CD4-positive, alpha-beta T cell treated with Interleukin-15 for 4 hours (primary cell): ENCODE data around the gene ACTL7A.
"Not testable (repeated sequence)": the region's sequence is repeated elsewhere in the genome, so short reads cannot be mapped to it uniquely, and the experiment has no call there.

ENCODE experiments used
- DNase-seq: peaks from one replicate; pipeline ENCODE4 v3.0.0-alpha.2; 2020; ENCODE audit warnings: low spot score

ACTL7A gene

DNA sequence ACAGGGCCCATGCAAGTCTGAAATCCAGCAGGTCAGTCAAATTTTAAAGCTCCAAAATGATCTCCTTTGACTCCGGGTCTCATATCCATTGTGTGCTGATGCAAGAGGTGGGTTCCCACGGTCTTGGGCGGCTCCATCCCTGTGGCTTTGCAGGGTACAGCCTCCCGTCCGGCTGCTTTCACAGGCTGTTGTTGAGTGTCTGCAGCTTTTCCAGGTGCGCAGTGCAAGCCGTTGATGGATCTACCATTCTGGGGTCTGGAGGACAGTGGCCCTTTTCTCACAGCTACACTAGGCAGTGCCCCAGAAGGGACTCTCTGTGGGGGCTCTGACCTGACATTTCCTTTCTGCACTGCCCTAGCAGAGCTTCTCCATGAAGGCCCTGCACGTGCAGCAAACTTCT, 13.8 kb upstream of the ACTL7A start:
- DNase-seq = not testable (repeated sequence)

DNA sequence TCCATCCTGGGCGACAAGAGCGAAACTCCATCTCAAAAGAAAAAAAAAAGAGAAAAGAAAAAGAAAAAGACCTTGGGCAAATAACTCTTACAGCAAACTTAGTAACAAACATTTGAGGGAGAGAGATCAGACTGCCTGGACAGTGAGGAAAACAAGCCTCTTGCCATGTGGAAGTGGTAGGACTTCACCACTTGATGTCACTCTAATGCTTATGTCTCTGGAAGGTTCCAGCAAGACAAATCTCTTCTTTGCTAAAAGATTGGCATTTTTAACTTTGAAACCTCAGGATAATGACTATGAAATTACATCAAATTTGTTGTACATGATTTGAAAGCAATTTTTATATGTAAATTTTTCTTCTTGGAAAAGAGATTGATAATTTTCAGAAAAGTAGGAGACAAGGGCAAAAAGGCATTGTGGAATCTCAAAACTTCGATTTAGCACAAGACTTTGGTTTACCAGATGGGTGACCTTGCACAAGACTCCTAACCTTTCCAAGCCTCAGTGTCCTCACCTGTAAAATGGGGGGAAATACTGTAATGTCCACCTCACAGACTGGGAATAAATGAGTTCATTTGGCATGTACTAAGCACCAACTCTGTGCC, 11.7 kb upstream of the ACTL7A start:
- no peak for DNase-seq

DNA sequence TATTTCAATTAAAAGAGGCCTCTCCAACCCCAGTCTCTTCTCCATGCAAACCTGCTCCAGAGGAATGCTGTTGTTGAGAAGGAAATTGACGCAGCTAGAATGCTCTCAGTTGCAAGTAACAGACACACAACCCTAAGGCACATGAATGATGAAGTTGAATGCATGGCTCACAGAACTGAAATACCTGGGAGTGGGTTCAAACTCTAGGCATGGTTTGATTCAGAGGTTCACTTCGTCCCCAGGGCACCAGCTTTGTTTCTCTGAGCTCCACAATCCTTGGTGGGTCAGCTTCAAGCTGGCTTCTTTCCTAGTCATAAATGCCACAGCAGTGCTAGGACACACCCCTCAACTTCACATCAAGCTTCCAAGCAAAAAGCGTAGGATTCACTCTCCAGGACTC, 10.9 kb upstream of the ACTL7A start:
- no peak for DNase-seq

DNA sequence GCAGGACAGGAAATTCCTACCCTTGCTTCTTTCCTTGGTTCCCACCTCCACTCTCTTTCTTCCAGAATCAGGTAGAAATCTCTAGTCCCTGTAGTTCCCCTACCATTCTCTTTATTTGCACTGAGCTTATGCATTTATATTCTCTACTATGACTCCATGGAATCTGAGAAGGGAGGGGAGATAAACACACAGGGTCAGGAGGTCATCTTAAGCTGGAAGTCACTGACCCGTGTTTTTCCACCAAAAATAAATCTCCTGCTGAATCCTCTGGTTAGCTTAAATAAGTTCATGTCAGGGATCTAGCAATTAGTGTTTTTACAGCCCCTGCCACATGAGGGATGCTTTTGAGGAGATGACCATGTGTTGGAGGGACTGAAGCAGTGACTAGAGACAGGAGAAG, 10.0 kb upstream of the ACTL7A start:
- no peak for DNase-seq

DNA sequence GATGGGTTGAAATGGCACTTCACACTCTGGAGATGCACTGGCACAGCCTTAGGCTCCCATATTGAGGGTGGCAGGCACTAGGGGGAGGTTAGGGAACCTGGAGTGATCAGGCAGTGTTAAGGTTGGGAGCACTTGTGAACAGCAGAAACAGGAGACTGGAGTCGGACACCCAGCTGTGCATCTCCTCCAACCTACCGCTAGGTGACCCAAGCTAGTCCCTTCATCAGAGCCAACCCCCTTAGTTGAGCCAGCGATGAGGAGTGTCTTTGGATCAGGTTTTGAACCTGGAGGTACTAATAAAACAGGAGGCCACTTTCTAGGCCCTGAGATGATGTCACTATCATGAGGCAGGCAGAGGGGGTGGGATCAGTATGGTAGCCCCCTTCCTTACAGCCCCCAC, 8.0 kb upstream of the ACTL7A start:
- DNase-seq = no peak

DNA sequence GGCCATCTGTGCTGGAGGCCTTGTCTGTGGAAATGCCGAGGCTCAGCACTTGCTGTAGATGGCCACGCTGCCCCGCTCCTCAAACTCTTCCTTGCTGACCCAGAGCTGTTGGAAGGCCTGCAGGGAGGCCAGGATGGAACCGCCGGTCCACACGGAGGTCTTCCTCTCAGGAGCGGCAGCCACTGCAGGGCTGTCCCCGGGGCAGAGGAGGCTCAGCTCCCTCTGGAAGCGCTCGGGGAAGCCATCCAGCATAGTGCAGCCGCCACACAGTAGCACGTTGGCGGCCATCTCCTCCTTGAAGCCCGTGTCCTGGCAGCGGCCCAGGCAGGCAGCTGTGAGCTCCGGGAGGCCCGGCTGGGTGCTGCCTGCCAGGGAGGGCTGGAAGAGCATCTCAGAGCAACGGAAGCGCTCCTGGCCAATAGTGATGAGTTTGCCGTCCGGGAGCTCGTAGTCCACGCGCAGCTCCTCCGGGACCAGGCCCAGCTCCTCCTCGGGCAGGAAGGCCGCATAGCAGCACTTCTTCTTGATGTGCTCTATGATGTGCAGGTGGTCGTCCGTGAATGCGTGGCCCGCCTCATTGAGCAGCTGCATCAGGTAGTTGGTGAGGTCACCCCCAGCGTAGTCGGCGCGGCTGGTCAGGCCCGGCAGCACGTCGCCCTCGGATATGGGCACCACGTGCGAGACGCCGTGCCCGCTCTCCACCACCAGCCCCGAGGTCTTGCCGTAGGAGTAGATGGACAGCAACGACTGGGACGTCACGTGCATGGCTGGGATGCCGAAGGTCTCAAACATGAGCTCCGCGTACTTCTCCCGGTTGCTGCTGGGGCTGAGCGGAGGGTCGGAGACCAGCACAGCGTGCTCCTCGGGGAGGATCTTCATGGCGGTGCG, 7.2 kb upstream of the ACTL7A start:
- no peak for DNase-seq

DNA sequence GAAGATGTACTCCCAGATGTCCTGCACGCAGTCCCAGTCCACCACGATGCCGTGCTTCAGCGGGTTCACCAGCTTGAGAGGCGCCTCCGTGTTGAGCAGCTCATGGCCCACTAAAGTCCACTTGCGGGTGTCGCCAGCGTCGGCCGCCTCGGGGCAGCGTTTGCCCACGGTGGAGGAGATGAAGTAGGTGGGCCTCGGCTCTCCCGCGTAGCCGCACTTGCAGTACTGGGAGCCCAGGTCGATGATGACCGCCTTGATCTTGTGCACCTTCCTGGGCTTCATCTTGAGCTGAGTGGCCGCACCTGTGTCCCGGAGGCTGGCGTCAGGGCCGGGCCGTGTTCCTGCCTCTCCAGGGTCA, 6.6 kb upstream of the ACTL7A start:
- DNase-seq = no peak

- DNase-seq = no peak
Observed at GRCh38 chr9:108855888-108856287, 6.2 kb upstream of the ACTL7A start, which contains the start of gene ACTL7B. TSS of gene ACTL7B (minus strand) at chr9:108855986. CDS start at chr9:108855930, 56 bp downstream.

DNA sequence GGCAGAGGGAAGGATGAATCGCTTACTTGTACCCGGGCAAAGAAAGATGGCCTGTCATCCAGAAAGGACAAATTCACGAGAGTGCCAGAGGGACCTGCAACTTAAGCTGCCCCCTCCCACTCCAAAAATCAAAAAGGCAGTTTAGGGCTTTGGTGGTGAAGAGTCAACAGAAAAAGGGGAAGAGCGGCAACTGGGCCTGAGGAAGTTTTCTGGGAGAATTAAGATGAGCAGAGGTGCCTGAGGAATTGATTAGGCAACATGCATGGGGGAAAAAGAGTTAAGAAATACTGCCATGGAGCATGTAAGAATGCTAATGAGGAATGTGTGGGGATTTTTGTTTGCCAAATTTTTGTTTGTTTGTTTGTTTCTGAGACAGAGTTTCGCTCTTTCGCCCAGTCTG, 4.5 kb upstream of the ACTL7A start:
- no peak for DNase-seq

DNA sequence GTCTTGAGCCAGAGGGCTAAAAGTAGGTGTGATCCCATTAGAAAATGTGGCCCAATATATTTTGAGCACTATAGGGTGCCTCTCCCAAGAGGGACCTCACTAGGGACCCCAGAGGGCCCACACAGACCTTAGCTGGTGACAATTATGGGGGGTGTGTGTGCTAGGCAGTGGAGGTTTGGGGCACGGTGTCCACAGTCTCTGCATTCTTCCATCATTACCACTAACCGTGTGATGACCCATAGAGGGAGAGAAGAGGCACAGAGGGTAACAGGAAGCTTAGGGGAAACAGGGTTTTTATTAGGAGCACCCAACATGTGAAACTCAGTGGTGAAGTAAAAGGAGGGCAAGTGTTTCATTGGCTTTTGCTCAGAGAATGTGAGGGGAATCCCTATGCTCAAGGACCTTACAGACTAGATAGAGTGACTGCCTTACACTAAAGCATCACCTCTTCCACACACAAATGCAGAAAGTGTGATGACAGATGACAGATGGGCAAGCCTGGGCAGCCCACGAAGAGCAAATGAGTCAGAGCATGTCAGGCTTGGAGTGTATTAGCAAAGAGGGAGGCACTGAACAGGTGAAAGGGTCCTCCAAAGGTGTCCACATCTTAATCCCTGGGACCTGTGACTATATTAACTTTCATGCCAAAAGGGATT, 2.5 kb upstream of the ACTL7A start:
- no peak for DNase-seq

- DNase-seq = no peak
Observed at GRCh38 chr9:108860354-108860753, 1.7 kb upstream of the ACTL7A start.

GRCh38 chr9:108860764-108861163, 1.3 kb upstream of the ACTL7A start:
- no peak for DNase-seq

- no peak for DNase-seq
Observed at GRCh38 chr9:108861464-108861863, 602 bp upstream of the ACTL7A start.

DNA sequence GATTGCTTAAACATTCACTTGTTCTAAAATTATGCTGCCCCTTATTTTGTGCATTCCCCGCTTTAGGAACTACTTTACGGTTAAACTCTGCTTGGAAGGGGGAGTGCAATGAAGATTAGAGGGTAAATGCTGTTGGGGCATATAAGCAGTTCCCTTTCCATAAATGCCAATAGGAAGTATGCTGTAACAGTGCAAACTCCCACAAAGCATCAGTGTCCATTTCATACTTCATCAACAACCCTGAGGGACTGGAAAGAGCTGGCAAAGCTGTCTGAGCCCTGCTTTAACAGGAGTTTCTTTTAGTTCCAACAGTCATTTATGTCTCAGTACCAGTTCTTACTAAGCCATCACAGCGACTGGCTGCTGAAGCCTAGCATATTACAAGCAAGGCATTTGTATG, 1.8 kb downstream of the ACTL7A start:
- no peak for DNase-seq

- no peak for DNase-seq
Observed at GRCh38 chr9:108864446-108864845, 2.4 kb downstream of the ACTL7A start.

GRCh38 chr9:108865037-108865436, 3.0 kb downstream of the ACTL7A start:
- no peak for DNase-seq

- no peak for DNase-seq
Observed at GRCh38 chr9:108866001-108866420, 3.9 kb downstream of the ACTL7A start.

GRCh38 chr9:108867116-108867515, 5.0 kb downstream of the ACTL7A start:
- no peak for DNase-seq

GRCh38 chr9:108867829-108868228, 5.8 kb downstream of the ACTL7A start:
- no peak for DNase-seq

DNA sequence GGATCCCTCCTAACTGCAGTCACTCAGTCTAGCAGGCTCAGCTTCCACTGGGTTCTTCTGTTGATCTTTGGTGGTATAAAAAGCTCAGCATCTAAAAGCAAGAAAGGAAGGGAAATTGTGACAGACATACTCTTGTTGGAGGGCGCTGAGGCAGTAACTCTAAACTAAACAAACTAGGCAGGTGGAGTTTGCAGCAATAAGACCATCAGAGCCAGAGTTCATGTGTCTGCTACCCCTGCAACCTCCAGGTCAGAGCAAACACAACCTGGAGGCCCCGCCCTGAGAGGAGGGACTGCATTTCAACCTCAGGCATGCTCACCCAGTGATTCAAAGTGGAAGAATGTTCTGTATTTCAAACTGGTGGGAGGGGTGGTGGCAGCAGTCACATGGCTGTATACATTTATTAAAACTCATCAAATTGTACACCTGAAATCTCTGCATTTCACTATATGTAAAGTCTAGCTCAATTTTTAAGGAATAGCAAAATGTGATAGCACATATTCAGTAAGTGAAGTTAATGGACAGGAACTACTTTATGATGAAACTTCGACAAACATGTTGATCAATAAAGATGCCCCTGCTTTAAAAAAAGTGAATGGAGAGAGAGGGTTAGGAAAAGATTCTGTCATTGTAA, 7.1 kb downstream of the ACTL7A start:
- DNase-seq = no peak

DNA sequence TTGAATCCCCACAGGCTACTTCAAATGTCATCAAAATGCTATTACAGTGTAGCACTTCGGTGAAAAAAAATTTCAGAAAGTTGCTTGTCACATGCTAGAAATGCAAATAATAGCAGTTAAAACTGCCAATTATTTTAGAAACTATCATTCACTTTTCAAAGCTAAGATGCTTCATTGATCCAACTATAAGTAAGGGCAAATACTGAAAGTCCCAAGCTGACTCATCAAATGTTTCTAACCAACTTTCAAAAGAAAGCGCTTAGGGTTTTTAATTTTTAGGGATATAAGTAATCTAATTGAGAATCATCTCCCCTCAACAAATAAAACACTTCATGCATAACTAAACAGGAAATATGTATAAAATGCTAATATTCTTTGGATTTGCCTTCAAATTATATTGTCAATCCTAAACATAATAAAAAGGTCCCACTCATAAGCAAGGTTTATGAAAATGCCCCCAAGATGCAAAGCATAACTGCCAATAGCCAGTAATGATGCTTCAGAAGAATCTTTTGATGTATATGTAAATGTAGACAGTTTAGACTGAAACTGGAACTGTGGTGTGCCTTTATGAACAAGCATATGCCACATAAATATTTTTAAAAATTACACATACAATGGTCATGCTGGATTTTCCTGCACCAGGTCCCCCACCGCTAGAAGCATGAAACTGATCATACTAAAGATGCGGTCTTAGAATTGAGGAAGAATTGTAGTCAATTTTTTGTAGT, 12.2 kb downstream of the ACTL7A start:
- DNase-seq = no peak

DNA sequence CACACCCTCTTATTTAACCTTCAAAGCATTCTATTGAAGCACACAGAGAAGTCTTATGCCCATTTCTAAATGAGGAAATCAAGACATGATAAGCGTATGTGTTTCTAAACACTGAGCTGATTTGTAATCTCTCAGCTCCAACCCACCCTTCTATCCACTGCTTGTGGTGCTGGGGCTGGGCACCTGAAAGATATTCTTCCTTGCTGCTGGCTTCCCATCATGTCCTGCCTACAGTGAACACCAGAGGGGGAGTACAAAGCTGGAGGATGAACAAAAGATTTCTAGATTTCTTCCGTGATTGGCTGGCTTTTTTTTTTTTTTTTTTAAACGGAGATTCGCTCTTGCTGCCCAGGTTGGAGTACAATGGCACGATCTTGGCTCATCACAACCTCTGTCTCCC, 14.4 kb downstream of the ACTL7A start:
- no peak for DNase-seq
